Prostate gland (tissue), 2 donors: ENCODE data around the gene THAP5.
"Not testable (repeated sequence)": the region's sequence is repeated elsewhere in the genome, so short reads cannot be mapped to it uniquely, and the experiment has no call there.

Source experiments
- CTCF ChIP-seq, 4 experiments: fragments of 200-600 bp in 2 of 4; fragments of 450-650 bp in 2 of 4; sonication (generic) in 2 of 4; IDR thresholded peaks; 1 replicate in 3 of 4; 2 replicates in 1 of 4; pipeline ENCODE4 v1.5.1; 2016 to 2019; ENCODE audit warnings: antibody characterized with exemption in 4 of 4, mild to moderate bottlenecking in 2 of 4, moderate library complexity in 2 of 4
- POLR2A ChIP-seq: fragments of 450-650 bp; IDR thresholded peaks from one replicate; pipeline ENCODE4 v1.6.1; 2016; ENCODE audit warnings: antibody characterized with exemption, mild to moderate bottlenecking

GRCh38 chr7:108538236-108538635 is 31.3 kb downstream of the THAP5 start:
- not testable (repeated sequence) for TF ChIP-seq CTCF (IDR thresholded peaks at IDR 0.05); POLR2A
